Parathyroid adenoma (tissue), 2 donors: Measurements from ENCODE around the gene KCNIP3.

ENCODE experiments used
- H2AFZ ChIP-seq: fragments of 300-600 bp; sonication (generic); one replicate; pipeline ENCODE4 v1.7.0; 2017; ENCODE audit warnings: antibody characterized with exemption, mild to moderate bottlenecking
- H3K27ac ChIP-seq: fragments of 300-600 bp; sonication (generic); one replicate; pipeline ENCODE4 v1.7.0; 2017
- H3K27me3 ChIP-seq: fragments of 300-600 bp; sonication (generic); one replicate; pipeline ENCODE4 v1.7.0; 2017; ENCODE audit warnings: low read length; ENCODE audit not compliant: control insufficient read depth, insufficient read depth
- H3K36me3 ChIP-seq: fragments of 300-600 bp; sonication (generic); one replicate; pipeline ENCODE4 v1.7.0; 2017; ENCODE audit warnings: low read length; ENCODE audit not compliant: control insufficient read depth, insufficient read depth
- H3K4me1 ChIP-seq: fragments of 300-600 bp; sonication (generic); one replicate; pipeline ENCODE4 v1.7.0; 2017; ENCODE audit warnings: control low read depth
- H3K4me2 ChIP-seq: fragments of 300-600 bp; sonication (generic); one replicate; pipeline ENCODE4 v1.7.0; 2017; ENCODE audit warnings: low read length
- H3K4me3 ChIP-seq: fragments of 300-600 bp; sonication (generic); one replicate; pipeline ENCODE4 v1.7.0; 2017; ENCODE audit warnings: low read depth, low read length
- H3K79me2 ChIP-seq: fragments of 300-600 bp; sonication (generic); one replicate; pipeline ENCODE4 v1.7.0; 2017; ENCODE audit warnings: control low read depth
- H3K9ac ChIP-seq: fragments of 300-600 bp; sonication (generic); one replicate; pipeline ENCODE4 v1.7.0; 2017; ENCODE audit warnings: mild to moderate bottlenecking
- H3K9me3 ChIP-seq: fragments of 300-600 bp; sonication (generic); one replicate; pipeline ENCODE4 v1.7.0; 2017; ENCODE audit warnings: low read length; ENCODE audit not compliant: control insufficient read depth
- CTCF ChIP-seq: fragments of 300-600 bp; sonication (generic); IDR thresholded peaks from one replicate; pipeline ENCODE4 v1.7.0; 2017; ENCODE audit warnings: antibody characterized with exemption, mild to moderate bottlenecking
- donor health status: primary hyperparathyroidism.

The KCNIP3 gene

GRCh38 chr2:95380731-95381130, 83.6 kb downstream of the KCNIP3 start:
- Histone ChIP-seq H3K79me2 (no peaks in the 10 kb centered on the region), H3K9ac (no peak overlapping the region), H2AFZ (no peak overlapping the region), H3K4me2 (no peak overlapping the region), H3K36me3 (no peaks in the 10 kb centered on the region), H3K4me1 (no peaks in the 10 kb centered on the region), H3K27me3 (no peaks in the 10 kb centered on the region), H3K4me3 (no peak overlapping the region), H3K27ac (no peak overlapping the region), H3K9me3 (no peaks in the 10 kb centered on the region)
- TF ChIP-seq CTCF = no peak

GRCh38 chr2:95381212-95382191, 84.4 kb downstream of the KCNIP3 start:
- H3K9ac ChIP-seq = no peak overlapping the region
- no peaks in the 10 kb centered on the region for H3K4me1 ChIP-seq
- TF ChIP-seq CTCF = no peak
- no peak overlapping the region for H3K4me2 ChIP-seq
- no peaks in the 10 kb centered on the region for H3K27me3 ChIP-seq
- no peaks in the 10 kb centered on the region for H3K36me3 ChIP-seq
- H3K27ac ChIP-seq = no peak overlapping the region
- H2AFZ ChIP-seq = no peak overlapping the region
- H3K79me2 ChIP-seq = no peaks in the 10 kb centered on the region
- no peaks in the 10 kb centered on the region for H3K9me3 ChIP-seq
- no peak overlapping the region for H3K4me3 ChIP-seq

- no peaks in the 10 kb centered on the region for H3K79me2 ChIP-seq
- no peak overlapping the region for H2AFZ ChIP-seq
- no peaks in the 10 kb centered on the region for H3K27me3 ChIP-seq
- H3K4me2 ChIP-seq = no peak overlapping the region
- no peak overlapping the region for H3K9ac ChIP-seq
- H3K4me1 ChIP-seq = no peaks in the 10 kb centered on the region
- H3K9me3 ChIP-seq = no peaks in the 10 kb centered on the region
- H3K27ac ChIP-seq = no peak overlapping the region
- H3K4me3 ChIP-seq = no peak overlapping the region
- H3K36me3 ChIP-seq = no peaks in the 10 kb centered on the region
- no peak for TF ChIP-seq CTCF
These were observed 85.0 kb downstream of the KCNIP3 start for GRCh38 chr2:95382192-95382591.

- Histone ChIP-seq H3K9me3 (no peaks in the 10 kb centered on the region), H3K9ac (no peak overlapping the region), H3K4me1 (no peaks in the 10 kb centered on the region), H3K4me2 (no peak overlapping the region), H3K27ac (no peak overlapping the region), H3K4me3 (no peak overlapping the region), H2AFZ (no peak overlapping the region), H3K27me3 (no peaks in the 10 kb centered on the region), H3K79me2 (no peaks in the 10 kb centered on the region), H3K36me3 (no peaks in the 10 kb centered on the region)
- TF ChIP-seq CTCF = no peak
These were observed 85.8 kb downstream of the KCNIP3 start for GRCh38 chr2:95382686-95383634.
